Measurements from ENCODE around the gene PCDHGB3.

GRCh38 chr5:141393267-141393666, 23.2 kb downstream of the PCDHGB3 start:
- TF ChIP-seq CTCF (IDR thresholded peaks at IDR 0.05) (no peak), POLR2A (IDR thresholded peaks at IDR 0.05) (no peak)
